ENCODE measurements around the gene C6orf62.
"Not testable (repeated sequence)": the region's sequence is repeated elsewhere in the genome, so short reads cannot be mapped to it uniquely, and the experiment has no call there.

GRCh38 chr6:24731456-24732134, 12.6 kb upstream of the C6orf62 start:
- TF ChIP-seq EZH2 (IDR thresholded peaks at IDR 0.05; ENCODE audit: low read depth); CTCF (conservative IDR thresholded peaks at IDR 0.05): not testable (repeated sequence)

All from PC-9 (cell line).